Stomach (tissue), 4 donors: ENCODE data around the gene HPCA.

Experiments used
- POLR2A ChIP-seq, 4 donors: fragments of 450-650 bp; IDR thresholded peaks; one replicate each; pipeline ENCODE4 v1.6.1; 2016; ENCODE audit warnings: antibody characterized with exemption in 4 of 4, control low read depth in 2 of 4, mild to moderate bottlenecking in 1 of 4, moderate library complexity in 1 of 4
- POLR2AphosphoS5 ChIP-seq, 3 donors: sonication (generic); formaldehyde crosslinking; IDR thresholded peaks; one replicate each; pipeline ENCODE4 v1.6.1; 2016; ENCODE audit warnings: antibody characterized with exemption in 3 of 3

- TF ChIP-seq POLR2A (IDR thresholded peaks at IDR 0.05): no peak
- TF ChIP-seq POLR2AphosphoS5 (IDR thresholded peaks at IDR 0.05): no peak
These were observed 6.3 kb downstream of the HPCA start for GRCh38 chr1:32892368-32893197.
